Measurements from ENCODE around the gene RIN2.
A peak's percentile ranks its signal among the peaks of the same experiment; 100 is the strongest.
"Not testable (repeated sequence)": the region's sequence is repeated elsewhere in the genome, so short reads cannot be mapped to it uniquely, and the experiment has no call there.

The RIN2 gene

GRCh38 chr20:19791887-19792286 lies 33.8 kb downstream of the RIN2 start:
- Histone ChIP-seq H3K36me3 (replicated peaks) (no peaks in the 10 kb centered on the region), H3K27me3 (replicated peaks) (no peaks in the 10 kb centered on the region), H3K4me3 (ENCODE audit: low read depth, low read length) (no peak overlapping the region), H3K27ac (no peak overlapping the region)
- DNase-seq = no peak
- TF ChIP-seq CTCF (IDR thresholded peaks at IDR 0.05; ENCODE audit: low read depth, low read length, missing control alignments) = no peak
- in situ Hi-C loops (cut with HindIII; ENCODE audit: low pct_ligation_motif_present, low sequenced_read_pairs) = no loop called here

- TF ChIP-seq CTCF (IDR thresholded peaks at IDR 0.05; ENCODE audit: low read depth, low read length, missing control alignments) = no peak
- Histone ChIP-seq H3K27ac (no peak overlapping the region), H3K4me3 (ENCODE audit: low read depth, low read length) (no peak overlapping the region), H3K27me3 (replicated peaks) (no peaks in the 10 kb centered on the region), H3K36me3 (replicated peaks) (no peaks in the 10 kb centered on the region)
- in situ Hi-C loops (cut with HindIII; ENCODE audit: low pct_ligation_motif_present, low sequenced_read_pairs) = no loop called here
- no peak for DNase-seq
Observed at GRCh38 chr20:19793716-19794115, 35.7 kb downstream of the RIN2 start.

- DNase-seq = no peak
- TF ChIP-seq CTCF (IDR thresholded peaks at IDR 0.05; ENCODE audit: low read depth, low read length, missing control alignments) = no peak
- in situ Hi-C loops (cut with HindIII; ENCODE audit: low pct_ligation_motif_present, low sequenced_read_pairs) = no loop called here
- peaks cover 2% of the 10 kb centered on the region for H3K36me3 ChIP-seq (replicated peaks)
- no peak overlapping the region for H3K27ac ChIP-seq
- H3K4me3 ChIP-seq (ENCODE audit: low read depth, low read length) = no peak overlapping the region
- no peaks in the 10 kb centered on the region for H3K27me3 ChIP-seq (replicated peaks)
Observed at GRCh38 chr20:19794941-19795340, 36.9 kb downstream of the RIN2 start.

GRCh38 chr20:19799325-19799724 lies 41.3 kb downstream of the RIN2 start:
- Histone ChIP-seq H3K27me3 (replicated peaks) (no peaks in the 10 kb centered on the region), H3K36me3 (replicated peaks) (peaks cover 2% of the 10 kb centered on the region), H3K4me3 (ENCODE audit: low read depth, low read length) (no peak overlapping the region), H3K27ac (no peak overlapping the region)
- no peak for DNase-seq
- TF ChIP-seq CTCF (IDR thresholded peaks at IDR 0.05; ENCODE audit: low read depth, low read length, missing control alignments) = no peak
- in situ Hi-C loops (cut with HindIII; ENCODE audit: low pct_ligation_motif_present, low sequenced_read_pairs) = no loop called here

GRCh38 chr20:19802099-19802491 lies 44.0 kb downstream of the RIN2 start:
- Histone ChIP-seq H3K4me3 (ENCODE audit: low read depth, low read length) (no peak overlapping the region), H3K27ac (no peak overlapping the region), H3K27me3 (replicated peaks) (no peaks in the 10 kb centered on the region), H3K36me3 (replicated peaks) (peaks cover 2% of the 10 kb centered on the region)
- in situ Hi-C loops (cut with HindIII; ENCODE audit: low pct_ligation_motif_present, low sequenced_read_pairs) = no loop called here
- DNase-seq = no peak
- no peak for TF ChIP-seq CTCF (IDR thresholded peaks at IDR 0.05; ENCODE audit: low read depth, low read length, missing control alignments)

- Histone ChIP-seq H3K27ac (no peak overlapping the region), H3K27me3 (replicated peaks) (no peaks in the 10 kb centered on the region), H3K36me3 (replicated peaks) (peaks cover 2% of the 10 kb centered on the region), H3K4me3 (ENCODE audit: low read depth, low read length) (no peak overlapping the region)
- no peak for DNase-seq
- TF ChIP-seq CTCF (IDR thresholded peaks at IDR 0.05; ENCODE audit: low read depth, low read length, missing control alignments) = peak; percentile 49
- in situ Hi-C loops (cut with HindIII; ENCODE audit: low pct_ligation_motif_present, low sequenced_read_pairs) = no loop called here
Observed at GRCh38 chr20:19802492-19803158, 44.6 kb downstream of the RIN2 start.

- H3K4me3 ChIP-seq (ENCODE audit: low read depth, low read length); H3K27ac ChIP-seq; H3K27me3 ChIP-seq (replicated peaks); DNase-seq; H3K36me3 ChIP-seq (replicated peaks); in situ Hi-C loops (cut with HindIII; ENCODE audit: low pct_ligation_motif_present, low sequenced_read_pairs): not testable (repeated sequence)
Observed at GRCh38 chr20:19806276-19806675, 48.2 kb downstream of the RIN2 start.
